Neural progenitor cell (in vitro differentiated cells): ENCODE results near the gene TMEM225B. TPM values are rescaled to one million over a fixed set of nuclear protein-coding genes. Genes with fewer than 3 reads are reported as not detected.
"Not testable (repeated sequence)": the region's sequence is repeated elsewhere in the genome, so short reads cannot be mapped to it uniquely, and the experiment has no call there.

ENCODE experiments used
- DNase-seq: peaks from one replicate; pipeline ENCODE4 v3.0.0-alpha.2; 2016; ENCODE audit warnings: low spot score
- H2AFZ ChIP-seq: fragments of 200-600 bp; sonication (generic); replicated peaks from 2 replicates; pipeline ENCODE4 v1.6.1; 2016; ENCODE audit warnings: antibody characterized with exemption
- H3F3A ChIP-seq: fragments of 200-600 bp; sonication (generic); 2 replicates; pipeline ENCODE4 v1.6.1; 2016; ENCODE audit warnings: antibody characterized with exemption, low read depth
- H3K27ac ChIP-seq: fragments of 200-600 bp; sonication (generic); 2 replicates; pipeline ENCODE4 v1.5.1; 2016; ENCODE audit warnings: mild to moderate bottlenecking
- H3K27me3 ChIP-seq: fragments of 200-600 bp; sonication (generic); 2 replicates; pipeline ENCODE4 v1.6.1; 2016; ENCODE audit warnings: mild to moderate bottlenecking, moderate library complexity
- H3K36me3 ChIP-seq: fragments of 200-600 bp; sonication (generic); 2 replicates; pipeline ENCODE4 v1.5.1; 2016
- H3K4me1 ChIP-seq: fragments of 200-600 bp; sonication (generic); 2 replicates; pipeline ENCODE4 v1.6.1; 2016; ENCODE audit warnings: mixed run types
- H3K4me2 ChIP-seq: fragments of 200-600 bp; sonication (generic); 2 replicates; pipeline ENCODE4 v1.6.1; 2016
- H3K4me3 ChIP-seq: fragments of 200-600 bp; sonication (generic); 2 replicates; pipeline ENCODE4 v1.5.1; 2016
- H3K79me2 ChIP-seq: fragments of 200-600 bp; sonication (generic); 2 replicates; pipeline ENCODE4 v1.6.1; 2016; ENCODE audit warnings: low read depth
- H3K9ac ChIP-seq: fragments of 200-600 bp; sonication (generic); 2 replicates; pipeline ENCODE4 v1.6.1; 2016
- H3K9me3 ChIP-seq: fragments of 200-600 bp; sonication (generic); 2 replicates; pipeline ENCODE4 v1.5.1; 2016; ENCODE audit warnings: low read depth
- H4K20me1 ChIP-seq: fragments of 200-600 bp; sonication (generic); 2 replicates; pipeline ENCODE4 v1.6.1; 2016; ENCODE audit warnings: low read depth
- H3K27ac Mint-ChIP-seq: 3 replicates; pipeline ENCODE4 v1.8.0; 2021; ENCODE audit warnings: mixed read lengths
- H3K27me3 Mint-ChIP-seq: 2 replicates; pipeline ENCODE4 v1.8.0; 2022; ENCODE audit warnings: low read depth, mild to moderate bottlenecking, inconsistent platforms, moderate library complexity, mixed read lengths; ENCODE audit not compliant: insufficient read depth
- H3K36me3 Mint-ChIP-seq: 3 replicates; pipeline ENCODE4 v1.8.0; 2021; ENCODE audit warnings: mixed read lengths
- H3K4me1 Mint-ChIP-seq: 3 replicates; pipeline ENCODE4 v1.8.0; 2021; ENCODE audit warnings: mixed read lengths
- H3K4me3 Mint-ChIP-seq: 3 replicates; pipeline ENCODE4 v1.8.0; 2021; ENCODE audit warnings: mild to moderate bottlenecking, moderate library complexity, mixed read lengths
- H3K9me3 Mint-ChIP-seq: 3 replicates; pipeline ENCODE4 v1.8.0; 2020; ENCODE audit warnings: mixed read lengths
- EZH2 ChIP-seq: fragments of 200-600 bp; sonication (generic); IDR thresholded peaks from 2 replicates; pipeline ENCODE4 v1.6.1; 2017; ENCODE audit warnings: antibody characterized with exemption, mild to moderate bottlenecking, moderate library complexity
- EZH2phosphoT487 ChIP-seq: fragments of 200-600 bp; sonication (generic); IDR thresholded peaks from 2 replicates; pipeline ENCODE4 v1.6.1; 2017; ENCODE audit warnings: antibody characterized with exemption
- total RNA-seq: library from RNA; depleted of rRNA; stranded (reverse); fragments of >200 nt; gene quantifications from 2 replicates; pipeline ENCODE4 v1.2.3, GENCODE V29; 2015; ENCODE audit warnings: low replicate concordance
- TF ChIP-seq, protein P1 (sequence below): fragments of 200-600 bp; sonication (generic); IDR thresholded peaks from 2 replicates; pipeline ENCODE4 v1.5.1; 2017; ENCODE audit warnings: antibody characterized with exemption, mild to moderate bottlenecking

TMEM225B gene, protein sequence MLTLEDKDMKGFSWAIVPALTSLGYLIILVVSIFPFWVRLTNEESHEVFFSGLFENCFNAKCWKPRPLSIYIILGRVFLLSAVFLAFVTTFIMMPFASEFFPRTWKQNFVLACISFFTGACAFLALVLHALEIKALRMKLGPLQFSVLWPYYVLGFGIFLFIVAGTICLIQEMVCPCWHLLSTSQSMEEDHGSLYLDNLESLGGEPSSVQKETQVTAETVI
- 0.53 TPM in 1 of 2 replicates, not detected in the other for total RNA-seq

DNA sequence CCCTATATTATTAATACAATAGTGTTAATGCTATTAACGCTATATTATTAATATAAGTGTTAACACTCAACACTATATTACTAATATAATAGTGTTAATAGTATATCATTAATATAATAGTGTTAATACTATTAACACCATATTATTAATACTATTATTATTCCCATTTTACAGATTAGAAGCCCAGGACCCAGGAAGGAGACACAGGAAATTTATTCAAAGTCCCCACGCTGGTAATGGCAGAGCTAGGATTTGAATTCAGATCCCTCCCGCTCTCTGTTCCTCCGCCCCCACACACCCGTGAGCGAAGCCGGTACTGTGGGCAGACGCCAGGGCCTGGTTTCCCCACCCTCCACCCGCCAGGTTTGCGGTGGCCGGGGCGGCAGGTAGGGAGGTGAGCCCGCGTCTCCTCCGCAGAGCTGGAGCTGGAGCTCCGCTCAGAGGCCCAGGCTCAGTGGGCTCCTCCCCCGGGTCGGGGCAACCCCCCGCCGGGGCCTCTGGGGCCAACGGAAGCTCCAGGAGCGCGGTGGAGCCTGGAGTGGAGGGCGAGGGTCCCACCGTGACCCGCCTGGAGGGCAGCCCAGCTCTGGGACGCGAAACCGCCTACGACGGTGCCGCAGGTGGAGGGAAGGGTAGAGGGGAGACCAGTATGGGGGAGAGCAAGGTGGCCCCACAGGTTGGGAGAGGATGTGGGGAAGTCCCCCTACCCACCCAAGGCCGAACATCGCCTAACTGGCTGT, at the start of gene TMEM225B:
Gene TMEM225B, plus strand, starts transcription at position 506 of the 740 bp plus-strand sequence. CDS start 6,122 bp downstream, outside the sequence.
- Mint-ChIP-seq H3K27ac (no peak within 1 kb of the TSS), H3K36me3 (no peaks in the 10 kb centered on the region), H3K9me3 (no peaks in the 10 kb centered on the region), H3K4me1 (no peaks in the 10 kb centered on the region), H3K4me3 (no peak within 1 kb of the TSS), H3K27me3 (peaks cover 5% of the 10 kb centered on the region)
- no peaks in the 10 kb centered on the region for H4K20me1 ChIP-seq
- no peak within 1 kb of the TSS for H2AFZ ChIP-seq
- H3K27me3 ChIP-seq, result no peaks in the 10 kb centered on the region
- no peaks in the 10 kb centered on the region for H3K36me3 ChIP-seq
- no peak within 1 kb of the TSS for H3K9ac ChIP-seq
- DNase-seq, result no peak
- TF ChIP-seq EZH2, result no peak
- no peak for TF ChIP-seq EZH2phosphoT487
- TF ChIP-seq, protein P1, sequence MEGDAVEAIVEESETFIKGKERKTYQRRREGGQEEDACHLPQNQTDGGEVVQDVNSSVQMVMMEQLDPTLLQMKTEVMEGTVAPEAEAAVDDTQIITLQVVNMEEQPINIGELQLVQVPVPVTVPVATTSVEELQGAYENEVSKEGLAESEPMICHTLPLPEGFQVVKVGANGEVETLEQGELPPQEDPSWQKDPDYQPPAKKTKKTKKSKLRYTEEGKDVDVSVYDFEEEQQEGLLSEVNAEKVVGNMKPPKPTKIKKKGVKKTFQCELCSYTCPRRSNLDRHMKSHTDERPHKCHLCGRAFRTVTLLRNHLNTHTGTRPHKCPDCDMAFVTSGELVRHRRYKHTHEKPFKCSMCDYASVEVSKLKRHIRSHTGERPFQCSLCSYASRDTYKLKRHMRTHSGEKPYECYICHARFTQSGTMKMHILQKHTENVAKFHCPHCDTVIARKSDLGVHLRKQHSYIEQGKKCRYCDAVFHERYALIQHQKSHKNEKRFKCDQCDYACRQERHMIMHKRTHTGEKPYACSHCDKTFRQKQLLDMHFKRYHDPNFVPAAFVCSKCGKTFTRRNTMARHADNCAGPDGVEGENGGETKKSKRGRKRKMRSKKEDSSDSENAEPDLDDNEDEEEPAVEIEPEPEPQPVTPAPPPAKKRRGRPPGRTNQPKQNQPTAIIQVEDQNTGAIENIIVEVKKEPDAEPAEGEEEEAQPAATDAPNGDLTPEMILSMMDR, result no peak
- no peaks in the 10 kb centered on the region for H3K4me1 ChIP-seq
- H3K4me2 ChIP-seq, result no peak within 1 kb of the TSS
- H3K4me3 ChIP-seq, result no peak within 1 kb of the TSS
- H3F3A ChIP-seq, result peaks cover 37% of the 10 kb centered on the region
- peaks cover 10% of the 10 kb centered on the region for H3K9me3 ChIP-seq
- H3K79me2 ChIP-seq, result no peaks in the 10 kb centered on the region
- H3K27ac ChIP-seq, result no peak within 1 kb of the TSS

GRCh38 chr7:99549545-99549944, 48.5 kb upstream of the TMEM225B start:
- not testable (repeated sequence) for H3K27ac Mint-ChIP-seq, H3K4me1 ChIP-seq, H4K20me1 ChIP-seq, H3K27me3 ChIP-seq, DNase-seq, H3K27ac ChIP-seq, H2AFZ ChIP-seq, H3F3A ChIP-seq, H3K9ac ChIP-seq, H3K4me2 ChIP-seq, H3K4me3 ChIP-seq, H3K27me3 Mint-ChIP-seq, H3K9me3 ChIP-seq
- peak overlapping the region; percentile 50 for H3K4me3 Mint-ChIP-seq
- peaks cover 35% of the 10 kb centered on the region for H3K36me3 Mint-ChIP-seq
- H3K4me1 Mint-ChIP-seq, result peaks cover 11% of the 10 kb centered on the region
- H3K9me3 Mint-ChIP-seq, result peaks cover 19% of the 10 kb centered on the region
- Histone ChIP-seq H3K36me3 (peaks cover 24% of the 10 kb centered on the region), H3K79me2 (peaks cover 28% of the 10 kb centered on the region)

DNA sequence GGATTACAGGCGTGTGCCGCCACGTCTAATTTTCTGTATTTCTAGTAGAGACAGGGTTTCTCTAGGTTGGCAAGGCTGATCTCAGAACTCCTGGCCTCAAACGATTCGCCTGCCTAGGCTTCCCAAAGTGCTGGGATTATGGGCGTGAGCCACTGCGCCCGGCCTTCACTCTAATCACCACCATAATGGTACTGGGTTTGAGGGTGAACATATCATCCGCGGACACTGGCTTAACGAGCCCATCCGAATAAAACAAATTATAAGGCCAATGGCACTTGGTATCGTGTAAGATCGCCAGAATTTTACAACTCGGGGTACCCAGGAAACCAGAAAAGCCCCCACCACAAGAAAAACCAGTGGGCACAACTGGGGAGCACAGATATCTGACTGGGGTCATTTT, 46.7 kb upstream of the TMEM225B start:
- Mint-ChIP-seq H3K4me1 (peaks cover 13% of the 10 kb centered on the region), H3K27ac (no peak overlapping the region), H3K9me3 (peaks cover 16% of the 10 kb centered on the region), H3K27me3 (no peaks in the 10 kb centered on the region), H3K36me3 (peaks cover 39% of the 10 kb centered on the region), H3K4me3 (peak overlapping the region; percentile 87)
- peaks cover 5% of the 10 kb centered on the region for H3F3A ChIP-seq
- peaks cover 33% of the 10 kb centered on the region for H3K79me2 ChIP-seq
- TF ChIP-seq, protein P1, result no peak
- no peak for TF ChIP-seq EZH2
- TF ChIP-seq EZH2phosphoT487, result no peak
- peak overlapping the region; percentile 81 for H3K4me3 ChIP-seq
- DNase-seq, result peak; percentile 12
- peak overlapping the region; percentile 99 for H3K4me2 ChIP-seq
- H3K4me1 ChIP-seq, result peaks cover 6% of the 10 kb centered on the region
- H3K9me3 ChIP-seq, result peaks cover 9% of the 10 kb centered on the region
- peak overlapping the region; percentile 44 for H2AFZ ChIP-seq
- no peak overlapping the region for H3K27ac ChIP-seq
- H4K20me1 ChIP-seq, result no peaks in the 10 kb centered on the region
- peaks cover 24% of the 10 kb centered on the region for H3K36me3 ChIP-seq
- H3K9ac ChIP-seq, result peak overlapping the region; percentile 97
- H3K27me3 ChIP-seq, result no peaks in the 10 kb centered on the region
